ENCODE measurements around the gene CASK.

CASK gene

GRCh38 chrX:41828826-41829225 lies 94.5 kb downstream of the CASK start:
- no peak for DNase-seq (ENCODE audit: low spot score)

GRCh38 chrX:41827886-41828285 lies 95.5 kb downstream of the CASK start:
- DNase-seq (ENCODE audit: low spot score), result peak; percentile 28

- DNase-seq (ENCODE audit: low spot score), result no peak
These were observed 97.6 kb downstream of the CASK start for GRCh38 chrX:41825796-41826195.

GRCh38 chrX:41824551-41824950 lies 98.8 kb downstream of the CASK start:
- DNase-seq (ENCODE audit: low spot score), result peak; percentile 32

- peak; percentile 10 for DNase-seq (ENCODE audit: low spot score)
These were observed 100.0 kb downstream of the CASK start for GRCh38 chrX:41823402-41823801.

- DNase-seq (ENCODE audit: low spot score), result no peak
These were observed 100.5 kb downstream of the CASK start for GRCh38 chrX:41822892-41823291.

GRCh38 chrX:41808047-41808446 lies 115.3 kb downstream of the CASK start:
- DNase-seq (ENCODE audit: low spot score), result no peak

GRCh38 chrX:41802958-41803357 lies 120.4 kb downstream of the CASK start:
- no peak for DNase-seq (ENCODE audit: low spot score)

- DNase-seq (ENCODE audit: low spot score), result no peak
These were observed 123.7 kb downstream of the CASK start for GRCh38 chrX:41799661-41800060.

GRCh38 chrX:41796577-41796976 lies 126.8 kb downstream of the CASK start:
- no peak for DNase-seq (ENCODE audit: low spot score)

GRCh38 chrX:41796046-41796445 lies 127.3 kb downstream of the CASK start:
- DNase-seq (ENCODE audit: low spot score), result no peak

GRCh38 chrX:41789374-41789773 lies 134.0 kb downstream of the CASK start:
- DNase-seq (ENCODE audit: low spot score), result no peak

GRCh38 chrX:41785685-41786084 lies 137.7 kb downstream of the CASK start:
- no peak for DNase-seq (ENCODE audit: low spot score)

GRCh38 chrX:41781500-41781899 lies 141.9 kb downstream of the CASK start:
- DNase-seq (ENCODE audit: low spot score), result peak; percentile 33

GRCh38 chrX:41779941-41780340 lies 143.4 kb downstream of the CASK start:
- DNase-seq (ENCODE audit: low spot score), result no peak

GRCh38 chrX:41779030-41779564 lies 144.3 kb downstream of the CASK start:
- DNase-seq (ENCODE audit: low spot score), result peak; percentile 20

- no peak for DNase-seq (ENCODE audit: low spot score)
These were observed 161.7 kb downstream of the CASK start for GRCh38 chrX:41761702-41762101.

- no peak for DNase-seq (ENCODE audit: low spot score)
These were observed 162.2 kb downstream of the CASK start for GRCh38 chrX:41761169-41761568.

GRCh38 chrX:41759817-41760216 lies 163.5 kb downstream of the CASK start:
- DNase-seq (ENCODE audit: low spot score), result peak; percentile 4

- no peak for DNase-seq (ENCODE audit: low spot score)
These were observed 165.0 kb downstream of the CASK start for GRCh38 chrX:41758401-41758800.

- no peak for DNase-seq (ENCODE audit: low spot score)
These were observed 172.6 kb downstream of the CASK start for GRCh38 chrX:41750716-41751115.

- DNase-seq (ENCODE audit: low spot score), result no peak
These were observed 183.5 kb downstream of the CASK start for GRCh38 chrX:41739871-41740270.

GRCh38 chrX:41737065-41737464 lies 186.3 kb downstream of the CASK start:
- DNase-seq (ENCODE audit: low spot score), result no peak

- peak; percentile 16 for DNase-seq (ENCODE audit: low spot score)
These were observed 188.8 kb downstream of the CASK start for GRCh38 chrX:41734530-41734929.

- no peak for DNase-seq (ENCODE audit: low spot score)
These were observed 189.4 kb downstream of the CASK start for GRCh38 chrX:41733939-41734338.

Data from GM03348 (cell line).